Keratinocyte (primary cell): ENCODE data around the gene SLC30A3. TPM values are rescaled to one million over a fixed set of nuclear protein-coding genes. Genes with fewer than 3 reads are reported as not detected.

ENCODE experiments used
- DNase-seq: peaks from one replicate; pipeline ENCODE4 v3.0.0-alpha.2; 2011; ENCODE audit warnings: low read depth, missing footprints, low spot score
- FAIRE-seq: peaks from 2 replicates; lab custom pipeline; 2011; peaks lifted over from hg19 to GRCh38; lab: Jason Lieb, UNC
- H2AFZ ChIP-seq: 2 replicates; pipeline ENCODE4 v1.6.0; 2012; ENCODE audit warnings: low read length, control low read depth, inconsistent platforms; ENCODE audit not compliant: control insufficient read depth
- H3K27ac ChIP-seq: 2 replicates; pipeline ENCODE4 v1.5.1; 2011; ENCODE audit warnings: low read length; ENCODE audit not compliant: control insufficient read depth, insufficient read depth
- H3K27me3 ChIP-seq: 3 replicates; pipeline ENCODE4 v1.6.0; 2011; ENCODE audit warnings: low read length; ENCODE audit not compliant: control insufficient read depth, insufficient read depth; ENCODE audit errors: extremely low read depth
- H3K36me3 ChIP-seq, 2 experiments: 2 replicates in 1 of 2; 3 replicates in 1 of 2; pipeline ENCODE4 v1.5.1; 2011; ENCODE audit warnings: low read length in 2 of 2, mild to moderate bottlenecking in 1 of 2; ENCODE audit not compliant: control insufficient read depth in 2 of 2, insufficient read depth in 2 of 2; ENCODE audit errors: extremely low read depth in 1 of 2
- H3K4me1 ChIP-seq: 3 replicates; pipeline ENCODE4 v1.5.1; 2011; ENCODE audit warnings: low read length; ENCODE audit not compliant: control insufficient read depth, insufficient read depth; ENCODE audit errors: extremely low read depth
- H3K4me2 ChIP-seq: 3 replicates; pipeline ENCODE4 v1.6.0; 2011; ENCODE audit warnings: low read depth, low read length; ENCODE audit not compliant: control insufficient read depth, insufficient read depth; ENCODE audit errors: extremely low read depth
- H3K4me3 ChIP-seq, 3 experiments: fragments of 200-600 bp in 1 of 3; sonication (generic) in 1 of 3; 2 replicates in 2 of 3; 3 replicates in 1 of 3; pipeline ENCODE4 v1.5.1; 2011 to 2016; ENCODE audit warnings: low read length in 3 of 3, mild to moderate bottlenecking in 3 of 3, control low read depth in 2 of 3, inconsistent platforms in 1 of 3, low read depth in 1 of 3, mixed read lengths in 1 of 3, mixed run types in 1 of 3, moderate library complexity in 1 of 3; ENCODE audit not compliant: control insufficient read depth in 2 of 3, insufficient read depth in 2 of 3; ENCODE audit errors: extremely low read depth in 1 of 3
- H3K79me2 ChIP-seq: 2 replicates; pipeline ENCODE4 v1.6.0; 2012; ENCODE audit warnings: low read length; ENCODE audit not compliant: control insufficient read depth, insufficient read depth
- H3K9ac ChIP-seq: 3 replicates; pipeline ENCODE4 v1.6.0; 2011; ENCODE audit warnings: low read length; ENCODE audit not compliant: control insufficient read depth, insufficient read depth; ENCODE audit errors: extremely low read depth
- H3K9me1 ChIP-seq: 3 replicates; pipeline ENCODE4 v1.6.0; 2011; ENCODE audit warnings: low read length; ENCODE audit not compliant: control insufficient read depth, insufficient read depth; ENCODE audit errors: extremely low read depth
- H3K9me3 ChIP-seq: 2 replicates; pipeline ENCODE4 v1.5.1; 2012; ENCODE audit warnings: low read depth, low read length; ENCODE audit not compliant: control insufficient read depth
- H4K20me1 ChIP-seq: 3 replicates; pipeline ENCODE4 v1.6.0; 2011; ENCODE audit warnings: low read length; ENCODE audit not compliant: control insufficient read depth, insufficient read depth; ENCODE audit errors: extremely low read depth
- EZH2 ChIP-seq: IDR thresholded peaks from one replicate; pipeline ENCODE4 v1.6.1; 2012; ENCODE audit warnings: inconsistent platforms, mild to moderate bottlenecking, low read length, moderate library complexity
- dilution Hi-C: fragments of 300-500 bp; cut with MboI; formaldehyde crosslinking; loops from one replicate; pipeline ENCODE4 v1.7.0; 2020; ENCODE audit warnings: low sequenced_read_pairs; ENCODE audit not compliant: extremely low pct_ligation_motif_present
- polyA plus RNA-seq, 5 experiments: library from polyadenylated mRNA; depleted of rRNA in 3 of 5; stranded (reverse) in 3 of 5; stranded (forward) in 1 of 5; unstranded in 1 of 5; fragments of >200 nt; gene quantifications; 1 replicate in 1 of 5; 2 replicates in 3 of 5; 3 replicates in 1 of 5; pipeline versions ENCODE4 v1.2.1 to v1.2.3, GENCODE V29; 2011 to 2012; ENCODE audit warnings: missing spikeins in 2 of 5, low read depth in 1 of 5, low replicate concordance in 1 of 5
- TF ChIP-seq, protein P1 (sequence below), 3 experiments: IDR thresholded peaks in 1 of 3; conservative IDR thresholded peaks in 1 of 3; optimal IDR thresholded peaks in 1 of 3; 2 replicates in 2 of 3; 3 replicates in 1 of 3; pipeline versions ENCODE3 to v1.5.1; 2011; ENCODE audit warnings: low read length in 3 of 3, mild to moderate bottlenecking in 3 of 3, moderate library complexity in 2 of 3, control low read depth in 1 of 3, inconsistent platforms in 1 of 3; ENCODE audit not compliant: insufficient read depth in 2 of 3; ENCODE audit errors: extremely low read depth in 1 of 3

SLC30A3 gene
- polyA plus RNA-seq, 1 donor (not counting 4 experiments of a cell fraction or from before 2014, with no cell fraction given): not detected

DNA sequence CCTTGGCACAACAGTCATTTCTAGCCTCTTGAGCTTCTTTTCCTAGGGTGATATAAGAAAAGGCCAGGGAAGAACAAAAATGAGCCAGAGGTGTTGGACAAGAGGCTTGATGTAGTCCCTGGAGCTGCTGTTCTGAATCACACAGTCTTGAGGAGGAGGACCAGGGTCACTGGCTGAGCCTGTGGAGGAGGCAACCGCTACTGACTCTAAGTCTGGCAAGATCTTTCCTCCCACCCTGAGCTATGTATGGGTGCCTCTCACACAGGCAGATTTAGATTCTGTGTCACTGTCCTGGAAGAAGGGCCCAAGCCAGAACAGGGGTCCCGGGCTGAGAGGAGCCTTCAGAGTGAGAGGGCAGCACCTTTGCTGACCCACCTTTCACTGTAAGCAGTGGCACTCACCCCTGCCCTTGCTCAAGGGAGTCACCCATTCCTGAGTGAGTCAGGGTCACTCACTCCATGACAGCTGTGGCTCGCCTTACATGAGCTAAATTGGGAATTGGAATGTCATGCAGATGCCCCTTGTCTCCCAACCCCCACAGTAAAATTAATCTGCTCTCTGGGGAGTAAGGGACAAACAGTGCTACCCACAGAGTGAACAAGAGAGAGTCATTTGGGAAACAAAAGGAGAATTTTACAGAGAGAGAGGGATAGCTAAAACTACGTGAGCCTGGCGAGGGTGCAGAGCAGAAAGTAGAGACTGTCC is 19.2 kb upstream of the SLC30A3 start, which contains the start of gene TRIM54:
TRIM54 (plus strand) TSS at position 575 of the 705 bp plus-strand sequence. CDS start 303 bp downstream, outside the sequence.
- no peaks in the 10 kb centered on the region for H3K9me1 ChIP-seq
- H3K9ac ChIP-seq: no peak within 1 kb of the TSS
- no peak for TF ChIP-seq EZH2
- TF ChIP-seq, protein P1, sequence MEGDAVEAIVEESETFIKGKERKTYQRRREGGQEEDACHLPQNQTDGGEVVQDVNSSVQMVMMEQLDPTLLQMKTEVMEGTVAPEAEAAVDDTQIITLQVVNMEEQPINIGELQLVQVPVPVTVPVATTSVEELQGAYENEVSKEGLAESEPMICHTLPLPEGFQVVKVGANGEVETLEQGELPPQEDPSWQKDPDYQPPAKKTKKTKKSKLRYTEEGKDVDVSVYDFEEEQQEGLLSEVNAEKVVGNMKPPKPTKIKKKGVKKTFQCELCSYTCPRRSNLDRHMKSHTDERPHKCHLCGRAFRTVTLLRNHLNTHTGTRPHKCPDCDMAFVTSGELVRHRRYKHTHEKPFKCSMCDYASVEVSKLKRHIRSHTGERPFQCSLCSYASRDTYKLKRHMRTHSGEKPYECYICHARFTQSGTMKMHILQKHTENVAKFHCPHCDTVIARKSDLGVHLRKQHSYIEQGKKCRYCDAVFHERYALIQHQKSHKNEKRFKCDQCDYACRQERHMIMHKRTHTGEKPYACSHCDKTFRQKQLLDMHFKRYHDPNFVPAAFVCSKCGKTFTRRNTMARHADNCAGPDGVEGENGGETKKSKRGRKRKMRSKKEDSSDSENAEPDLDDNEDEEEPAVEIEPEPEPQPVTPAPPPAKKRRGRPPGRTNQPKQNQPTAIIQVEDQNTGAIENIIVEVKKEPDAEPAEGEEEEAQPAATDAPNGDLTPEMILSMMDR (optimal IDR thresholded peaks at IDR 0.05 in 1 of 3, IDR thresholded peaks at IDR 0.05 in 1 of 3, conservative IDR thresholded peaks at IDR 0.05 in 1 of 3; ENCODE audit: extremely low read depth in 1 of 3, insufficient read depth in 2 of 3, low read length in 3 of 3): no peak
- no peaks in the 10 kb centered on the region for H3K9me3 ChIP-seq
- H4K20me1 ChIP-seq: no peaks in the 10 kb centered on the region
- H2AFZ ChIP-seq: no peak within 1 kb of the TSS
- DNase-seq (no peak), FAIRE-seq (no peak)
- no peaks in the 10 kb centered on the region for H3K36me3 ChIP-seq
- dilution Hi-C loops: no loop called here
- no peaks in the 10 kb centered on the region for H3K4me1 ChIP-seq
- no peak within 1 kb of the TSS for H3K27ac ChIP-seq
- no peaks in the 10 kb centered on the region for H3K79me2 ChIP-seq
- H3K4me2 ChIP-seq: no peak within 1 kb of the TSS
- H3K4me3 ChIP-seq: no peak within 1 kb of the TSS
- peaks cover 18% of the 10 kb centered on the region for H3K27me3 ChIP-seq

DNA sequence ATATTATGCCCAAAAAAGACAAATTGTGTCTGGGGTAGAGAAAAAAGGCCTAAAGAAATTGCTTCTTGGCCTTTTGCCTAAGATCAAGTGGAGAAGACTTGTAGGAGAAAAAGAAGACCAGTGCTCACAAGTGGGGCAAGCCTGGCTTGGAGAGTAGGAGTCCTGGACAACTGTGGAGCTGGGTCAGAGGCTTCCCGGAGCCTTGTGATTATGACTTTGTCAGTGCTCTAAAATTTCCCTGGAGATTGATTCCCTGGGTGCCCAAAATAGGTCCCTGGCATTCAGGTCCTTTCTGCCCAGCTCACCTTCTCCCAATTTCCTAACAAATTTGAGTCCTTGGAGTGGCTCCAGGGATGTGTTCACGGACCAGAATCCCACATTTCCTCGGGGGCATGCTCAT is 18.6 kb upstream of the SLC30A3 start:
- Histone ChIP-seq H3K4me1 (no peaks in the 10 kb centered on the region), H3K9ac (no peak overlapping the region), H3K36me3 (no peaks in the 10 kb centered on the region), H3K79me2 (no peaks in the 10 kb centered on the region), H3K27me3 (peaks cover 16% of the 10 kb centered on the region), H3K4me3 (no peak overlapping the region), H3K27ac (no peak overlapping the region), H3K4me2 (no peak overlapping the region), H3K9me3 (no peaks in the 10 kb centered on the region), H4K20me1 (no peaks in the 10 kb centered on the region), H2AFZ (no peak overlapping the region), H3K9me1 (no peaks in the 10 kb centered on the region)
- FAIRE-seq: no peak
- dilution Hi-C loops: no loop called here
- TF ChIP-seq EZH2: no peak
- TF ChIP-seq, protein P1 (optimal IDR thresholded peaks at IDR 0.05 in 1 of 3, IDR thresholded peaks at IDR 0.05 in 1 of 3, conservative IDR thresholded peaks at IDR 0.05 in 1 of 3; ENCODE audit: extremely low read depth in 1 of 3, insufficient read depth in 2 of 3, low read length in 3 of 3): no peak
- DNase-seq: no peak
